GM19467 (cell line): Measurements from ENCODE around the gene PIGW.

Source experiments
- ATAC-seq: cut with Tn5 transposase; IDR thresholded peaks from one replicate; pipeline ENCODE4 v1.9.1; 2021; ENCODE audit warnings: mild to moderate bottlenecking, moderate library complexity; ENCODE audit not compliant: unreplicated experiment

Gene PIGW, protein sequence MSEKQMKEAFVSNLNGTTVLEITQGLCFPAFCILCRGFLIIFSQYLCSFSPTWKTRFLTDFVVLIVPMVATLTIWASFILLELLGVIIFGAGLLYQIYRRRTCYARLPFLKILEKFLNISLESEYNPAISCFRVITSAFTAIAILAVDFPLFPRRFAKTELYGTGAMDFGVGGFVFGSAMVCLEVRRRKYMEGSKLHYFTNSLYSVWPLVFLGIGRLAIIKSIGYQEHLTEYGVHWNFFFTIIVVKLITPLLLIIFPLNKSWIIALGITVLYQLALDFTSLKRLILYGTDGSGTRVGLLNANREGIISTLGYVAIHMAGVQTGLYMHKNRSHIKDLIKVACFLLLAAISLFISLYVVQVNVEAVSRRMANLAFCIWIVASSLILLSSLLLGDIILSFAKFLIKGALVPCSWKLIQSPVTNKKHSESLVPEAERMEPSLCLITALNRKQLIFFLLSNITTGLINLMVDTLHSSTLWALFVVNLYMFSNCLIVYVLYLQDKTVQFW

DNA sequence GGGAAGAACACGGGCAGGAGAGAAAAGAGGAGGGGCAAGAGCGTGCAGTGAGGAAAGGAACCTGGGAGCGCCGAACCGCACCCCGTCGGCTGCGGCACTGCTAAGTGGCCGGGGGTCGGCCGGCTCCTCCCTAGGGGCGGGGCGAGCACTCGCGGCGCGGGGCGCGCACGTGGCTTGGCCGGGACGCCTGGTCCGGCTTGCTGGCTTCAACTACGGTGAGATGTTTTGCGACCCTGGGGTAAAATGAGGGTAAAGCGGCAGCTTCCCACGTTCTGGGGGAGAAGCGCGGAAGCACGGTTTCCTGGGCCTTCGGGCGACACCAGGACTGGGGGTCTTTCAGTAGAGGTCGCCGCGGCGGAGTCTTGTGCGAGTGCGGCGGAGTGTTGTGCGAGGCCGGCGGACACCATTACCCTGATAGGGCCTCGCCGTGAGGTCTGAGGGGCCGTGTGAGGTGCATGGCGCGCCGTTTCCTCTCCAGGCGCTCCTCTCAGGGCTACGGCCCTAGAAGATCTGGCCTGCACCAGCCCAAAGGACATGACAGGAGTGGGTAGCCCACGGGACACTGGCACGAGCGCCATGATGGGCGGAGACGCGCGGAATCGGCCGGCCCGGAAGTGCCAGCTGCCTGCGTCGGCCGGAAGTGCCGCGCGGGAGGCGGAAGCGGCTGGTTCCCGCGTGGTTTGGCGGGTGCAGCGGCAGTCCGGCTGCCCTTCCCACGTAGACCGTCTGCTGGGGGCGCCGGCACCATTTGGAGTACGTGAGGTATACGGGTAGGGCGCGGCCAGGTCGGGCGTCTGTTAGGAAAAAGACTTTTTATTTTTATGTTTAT, at the start of gene PIGW, which contains the start of gene MYO19:
Gene PIGW (plus strand): TSS at position 148 of the 829 bp plus-strand sequence. CDS start 2,115 bp downstream, outside the sequence.
Gene MYO19 (minus strand): TSS at position 29 of the 829 bp plus-strand sequence. CDS start 2,330 bp downstream, outside the sequence.
- peak; percentile 60 for ATAC-seq

GRCh38 chr17:36485027-36485426, 49.8 kb upstream of the PIGW start:
- no peak for ATAC-seq

DNA sequence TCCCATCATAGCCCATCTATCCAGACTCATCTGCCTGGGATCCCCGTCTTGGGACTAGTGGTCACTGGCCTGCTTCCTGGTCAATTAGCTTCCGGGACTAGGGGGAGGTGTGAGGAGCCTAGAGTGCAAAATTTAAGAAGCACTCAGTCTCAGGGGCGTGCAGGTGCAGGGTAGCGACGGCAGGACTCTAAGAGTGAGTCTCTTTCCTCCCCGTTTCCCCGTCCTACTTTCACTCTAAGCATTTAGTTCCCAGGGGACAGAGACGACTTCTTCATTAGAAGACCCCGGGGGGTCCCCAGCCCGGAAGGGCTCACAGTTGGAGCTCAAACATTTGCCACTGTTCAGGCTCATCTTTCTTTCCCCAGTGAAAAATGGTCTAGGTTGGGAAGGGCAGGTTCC, 49.0 kb upstream of the PIGW start:
- no peak for ATAC-seq

DNA sequence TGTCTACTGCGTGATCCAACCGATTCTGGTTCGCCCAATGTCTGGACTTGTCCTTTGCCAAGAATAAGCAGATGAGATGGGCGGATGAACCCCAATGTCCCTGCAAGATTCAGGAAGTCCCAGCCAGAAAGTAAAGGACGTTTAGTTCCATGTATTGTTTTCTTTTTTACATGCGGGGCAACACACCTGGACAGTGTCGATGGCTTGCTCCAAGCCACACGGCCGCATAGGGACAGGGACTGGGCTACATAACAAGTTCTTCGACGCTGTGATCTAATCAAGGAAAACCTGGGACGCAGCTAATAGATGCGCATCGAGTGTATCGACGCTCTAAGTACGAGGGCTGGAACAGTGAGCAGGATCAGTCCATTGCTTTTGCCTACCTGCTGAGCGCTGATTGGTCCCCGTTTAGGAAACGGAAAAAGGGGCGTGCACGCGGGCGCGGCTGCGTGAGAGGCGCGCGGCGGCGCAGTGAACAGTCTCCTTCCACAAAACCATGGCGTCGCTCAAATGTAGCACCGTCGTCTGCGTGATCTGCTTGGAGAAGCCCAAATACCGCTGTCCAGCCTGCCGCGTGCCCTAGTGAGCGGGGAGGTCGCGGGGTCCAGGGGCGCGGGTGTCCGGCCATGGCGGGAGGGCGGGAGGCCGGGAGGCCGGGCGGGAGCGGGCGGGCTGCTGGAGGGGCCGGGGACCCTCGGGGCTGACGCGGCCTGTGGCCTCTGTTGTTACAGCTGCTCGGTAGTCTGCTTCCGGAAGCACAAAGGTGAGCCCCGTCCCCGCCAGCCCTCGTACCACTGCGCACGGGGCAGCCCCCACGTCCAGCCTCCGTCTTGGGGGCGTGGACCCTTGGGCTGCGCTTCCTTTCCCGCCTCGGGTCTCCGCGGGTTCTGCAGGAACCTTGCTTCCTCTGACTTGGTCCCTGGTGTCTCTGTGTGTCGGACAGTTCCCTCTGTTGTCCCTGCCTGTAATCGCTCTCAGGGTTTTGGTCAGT, 48.3 kb upstream of the PIGW start, which contains the start of gene ZNHIT3:
Gene ZNHIT3 (plus strand): TSS at position 478 of the 991 bp plus-strand sequence. CDS start 19 bp downstream, at position 497.
- ATAC-seq = peak; percentile 90

GRCh38 chr17:36493956-36494355, 40.8 kb upstream of the PIGW start:
- ATAC-seq = no peak

DNA sequence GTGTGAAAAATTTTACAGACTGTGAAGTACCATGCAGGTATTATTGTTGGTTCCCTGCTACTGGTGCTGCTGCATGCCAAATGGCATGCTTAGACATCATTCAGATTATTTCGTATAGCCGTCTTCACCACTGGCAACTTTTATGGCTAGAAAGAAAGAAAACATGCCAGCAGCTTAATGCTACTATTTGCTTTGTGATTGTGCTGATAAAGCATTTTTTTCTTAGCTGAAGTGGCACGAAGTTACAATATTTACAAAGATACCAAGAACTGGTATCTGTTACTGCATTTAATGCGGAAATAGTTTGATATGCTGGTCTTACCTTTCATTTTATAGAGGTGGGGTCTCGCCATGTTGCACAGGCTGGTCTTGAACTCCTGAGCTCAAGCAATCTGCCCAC, 40.1 kb upstream of the PIGW start:
- no peak for ATAC-seq

- no peak for ATAC-seq
These were observed 39.7 kb upstream of the PIGW start for GRCh38 chr17:36495076-36495578.

DNA sequence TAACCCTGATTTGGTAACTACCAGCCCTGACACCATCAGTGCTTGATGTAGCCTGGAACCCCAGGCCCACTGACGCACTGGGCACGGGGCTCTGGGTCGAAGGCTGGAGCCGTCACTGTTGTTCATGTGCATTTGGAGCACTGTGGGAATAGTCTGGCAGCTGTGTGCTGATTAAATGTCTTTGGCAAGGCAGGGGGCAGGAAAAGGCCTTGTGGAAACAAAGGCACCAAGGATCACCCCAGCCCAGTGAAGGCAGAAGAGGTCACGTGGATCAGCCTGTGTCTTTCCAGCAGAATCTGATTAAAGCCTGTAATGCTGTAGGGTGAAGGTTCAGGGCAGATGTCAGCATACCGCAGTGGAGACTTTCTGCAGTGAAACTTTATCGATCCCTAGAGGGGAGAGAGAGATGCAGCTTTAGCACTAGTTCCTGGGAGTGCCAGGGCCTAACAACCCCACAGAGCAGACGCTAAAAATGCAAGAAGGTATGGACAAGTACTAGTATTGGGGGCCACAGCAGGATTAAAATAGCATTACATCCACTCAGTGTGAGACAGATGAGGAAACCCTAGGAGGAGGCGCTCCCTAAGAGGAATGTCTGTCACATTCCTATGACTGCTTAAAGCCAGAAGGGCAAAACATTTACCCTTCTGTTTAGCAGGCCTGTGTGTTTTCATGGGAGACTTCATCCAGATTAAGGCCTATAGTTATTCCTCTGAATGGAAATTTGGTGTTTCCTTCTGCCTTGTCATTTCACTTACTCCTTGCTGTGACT, 38.6 kb upstream of the PIGW start:
- ATAC-seq = no peak

- no peak for ATAC-seq
These were observed 36.6 kb upstream of the PIGW start for GRCh38 chr17:36498155-36498554.

- ATAC-seq = no peak
These were observed 36.1 kb upstream of the PIGW start for GRCh38 chr17:36498560-36499300.

- ATAC-seq = no peak
These were observed 34.0 kb upstream of the PIGW start for GRCh38 chr17:36500745-36501225.

GRCh38 chr17:36501351-36501750, 33.4 kb upstream of the PIGW start:
- no peak for ATAC-seq

GRCh38 chr17:36501963-36502362, 32.8 kb upstream of the PIGW start:
- ATAC-seq = no peak

GRCh38 chr17:36503456-36504155, 31.2 kb upstream of the PIGW start:
- no peak for ATAC-seq

GRCh38 chr17:36504156-36504545, 30.6 kb upstream of the PIGW start:
- ATAC-seq = no peak

- ATAC-seq = no peak
These were observed 29.6 kb upstream of the PIGW start for GRCh38 chr17:36505171-36505570.

- ATAC-seq = no peak
These were observed 28.4 kb upstream of the PIGW start for GRCh38 chr17:36506249-36506826.
